ENCODE data around the gene VPS4A.
"Not testable (repeated sequence)": the region's sequence is repeated elsewhere in the genome, so short reads cannot be mapped to it uniquely, and the experiment has no call there.

VPS4A gene

DNA sequence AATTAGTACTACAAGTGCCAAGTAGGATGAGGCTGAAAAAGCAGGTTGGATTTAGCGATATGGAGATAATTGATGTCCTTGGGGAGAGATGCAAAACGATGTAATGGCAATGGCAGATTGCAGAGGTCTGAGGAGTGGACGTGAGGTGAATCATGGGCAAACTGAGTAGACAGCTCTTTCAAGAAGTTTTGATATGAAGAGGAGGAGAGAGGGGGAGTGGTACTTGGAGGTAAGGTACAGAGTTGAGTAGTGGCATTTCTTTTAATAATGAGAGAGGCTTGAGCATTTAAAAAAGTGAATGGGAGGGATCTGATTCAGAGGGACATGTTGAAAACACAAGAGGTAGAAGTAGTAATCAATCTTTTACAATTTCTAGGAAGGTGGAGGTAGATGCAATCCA lies 17.7 kb upstream of the VPS4A start:
- TF ChIP-seq, protein P1, sequence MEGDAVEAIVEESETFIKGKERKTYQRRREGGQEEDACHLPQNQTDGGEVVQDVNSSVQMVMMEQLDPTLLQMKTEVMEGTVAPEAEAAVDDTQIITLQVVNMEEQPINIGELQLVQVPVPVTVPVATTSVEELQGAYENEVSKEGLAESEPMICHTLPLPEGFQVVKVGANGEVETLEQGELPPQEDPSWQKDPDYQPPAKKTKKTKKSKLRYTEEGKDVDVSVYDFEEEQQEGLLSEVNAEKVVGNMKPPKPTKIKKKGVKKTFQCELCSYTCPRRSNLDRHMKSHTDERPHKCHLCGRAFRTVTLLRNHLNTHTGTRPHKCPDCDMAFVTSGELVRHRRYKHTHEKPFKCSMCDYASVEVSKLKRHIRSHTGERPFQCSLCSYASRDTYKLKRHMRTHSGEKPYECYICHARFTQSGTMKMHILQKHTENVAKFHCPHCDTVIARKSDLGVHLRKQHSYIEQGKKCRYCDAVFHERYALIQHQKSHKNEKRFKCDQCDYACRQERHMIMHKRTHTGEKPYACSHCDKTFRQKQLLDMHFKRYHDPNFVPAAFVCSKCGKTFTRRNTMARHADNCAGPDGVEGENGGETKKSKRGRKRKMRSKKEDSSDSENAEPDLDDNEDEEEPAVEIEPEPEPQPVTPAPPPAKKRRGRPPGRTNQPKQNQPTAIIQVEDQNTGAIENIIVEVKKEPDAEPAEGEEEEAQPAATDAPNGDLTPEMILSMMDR (IDR thresholded peaks at IDR 0.05; ENCODE audit: borderline replicate concordance, insufficient read depth, low read depth, low read length), result no peak
- H3K4me3 ChIP-seq (ENCODE audit: low read depth, low read length), result no peak overlapping the region

DNA sequence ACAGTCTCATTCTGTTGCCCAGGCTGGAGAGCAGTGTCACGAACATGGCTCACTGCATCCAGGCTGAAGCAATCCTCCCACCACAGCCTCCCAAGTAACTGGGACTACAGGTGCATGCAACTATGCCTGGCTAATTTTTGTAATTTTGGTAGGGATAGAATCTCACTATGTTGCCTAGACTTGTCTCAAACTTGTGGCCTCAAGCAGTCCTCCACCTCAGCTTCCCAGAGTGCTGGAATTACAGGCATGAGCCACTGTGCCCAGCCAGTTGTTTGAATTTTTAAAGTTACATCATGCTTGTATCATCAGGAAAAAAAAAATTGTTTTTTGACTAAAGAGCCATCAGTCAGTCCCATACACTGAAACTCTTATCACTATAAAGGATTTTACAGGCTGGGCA lies 17.1 kb upstream of the VPS4A start:
- TF ChIP-seq, protein P1 (IDR thresholded peaks at IDR 0.05; ENCODE audit: borderline replicate concordance, insufficient read depth, low read depth, low read length), result no peak
- no peak overlapping the region for H3K4me3 ChIP-seq (ENCODE audit: low read depth, low read length)

DNA sequence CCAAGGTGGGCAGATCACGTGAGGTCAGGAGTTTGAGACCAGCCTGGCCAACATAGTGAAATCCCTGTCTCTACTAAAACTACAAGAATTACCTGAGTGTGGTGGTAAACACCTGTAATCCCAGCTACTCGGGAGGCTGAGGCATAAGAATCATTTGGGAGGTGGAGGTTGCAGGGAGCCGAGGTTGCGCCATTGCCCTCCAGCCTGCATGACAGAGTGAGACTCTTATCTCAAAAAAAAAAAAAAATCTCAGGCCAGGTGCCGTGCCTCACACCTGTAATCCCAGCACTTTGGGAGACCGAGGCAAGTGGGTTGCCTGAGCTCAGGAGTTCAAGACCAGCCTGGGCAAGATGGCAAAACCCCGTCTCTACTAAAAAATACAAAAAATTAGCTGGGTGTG lies 14.4 kb upstream of the VPS4A start:
- not testable (repeated sequence) for H3K4me3 ChIP-seq (ENCODE audit: low read depth, low read length)

DNA sequence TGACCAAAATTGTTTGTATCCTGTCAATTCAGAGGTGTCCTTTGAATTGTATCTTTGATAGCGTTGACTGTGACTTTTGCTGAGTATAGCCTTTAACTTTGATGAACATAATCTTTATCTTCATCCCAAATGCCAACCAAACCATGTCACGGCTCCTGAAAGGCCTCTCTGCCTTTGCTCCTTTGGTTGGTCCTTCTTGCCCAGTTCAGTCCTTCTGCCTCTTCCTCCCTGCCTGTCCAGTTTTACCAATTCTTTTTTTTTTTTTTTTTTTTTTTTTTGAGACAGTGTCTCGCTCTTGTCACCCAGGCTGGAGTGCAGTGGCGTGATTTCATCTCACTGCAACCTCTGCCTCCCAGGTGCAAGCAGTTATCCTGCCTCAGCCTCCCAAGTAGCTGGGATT lies 12.9 kb upstream of the VPS4A start:
- H3K4me3 ChIP-seq (ENCODE audit: low read depth, low read length), result no peak overlapping the region
- TF ChIP-seq, protein P1 (IDR thresholded peaks at IDR 0.05; ENCODE audit: borderline replicate concordance, insufficient read depth, low read depth, low read length), result no peak

DNA sequence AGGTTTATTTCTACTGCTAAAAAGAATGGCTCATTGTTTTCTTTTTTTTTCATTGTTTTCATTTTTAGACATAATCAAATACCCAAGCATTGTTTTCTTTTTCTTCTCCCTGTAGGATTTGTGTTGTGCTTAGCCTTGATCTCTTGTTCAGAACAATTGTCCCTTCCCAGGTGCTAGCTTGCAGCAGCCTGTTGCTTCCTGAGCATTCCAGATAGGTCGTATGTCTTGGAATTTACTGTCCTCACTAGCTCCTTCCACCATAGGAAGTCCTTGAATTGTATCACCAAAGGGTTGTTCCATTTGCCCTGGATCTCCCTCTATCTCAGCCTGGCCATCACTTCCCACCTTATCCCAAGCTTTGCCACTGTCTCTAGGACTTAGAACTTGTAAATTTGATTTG lies 10.0 kb upstream of the VPS4A start:
- no peak overlapping the region for H3K4me3 ChIP-seq (ENCODE audit: low read depth, low read length)
- TF ChIP-seq, protein P1 (IDR thresholded peaks at IDR 0.05; ENCODE audit: borderline replicate concordance, insufficient read depth, low read depth, low read length), result no peak

DNA sequence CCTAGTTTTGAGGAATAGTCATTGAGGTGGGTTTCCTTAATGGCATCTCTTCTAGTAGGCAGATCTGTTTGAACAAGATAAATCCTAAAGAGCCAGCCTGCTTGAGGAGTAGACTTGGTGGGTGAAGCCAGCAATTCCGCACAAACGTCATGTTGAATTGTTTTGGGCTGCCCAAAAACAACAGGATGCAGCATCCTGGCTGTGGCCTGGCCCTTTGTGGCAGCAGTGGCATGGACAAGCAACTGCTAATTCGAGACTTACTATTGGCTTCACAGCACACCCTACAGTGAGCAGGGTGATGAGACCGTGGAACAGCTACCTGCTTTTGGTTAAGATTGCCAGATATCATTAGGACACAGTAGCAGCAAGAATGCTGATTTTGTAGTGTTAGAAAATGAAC lies 9.3 kb upstream of the VPS4A start:
- TF ChIP-seq, protein P1 (IDR thresholded peaks at IDR 0.05; ENCODE audit: borderline replicate concordance, insufficient read depth, low read depth, low read length), result no peak
- H3K4me3 ChIP-seq (ENCODE audit: low read depth, low read length), result no peak overlapping the region

DNA sequence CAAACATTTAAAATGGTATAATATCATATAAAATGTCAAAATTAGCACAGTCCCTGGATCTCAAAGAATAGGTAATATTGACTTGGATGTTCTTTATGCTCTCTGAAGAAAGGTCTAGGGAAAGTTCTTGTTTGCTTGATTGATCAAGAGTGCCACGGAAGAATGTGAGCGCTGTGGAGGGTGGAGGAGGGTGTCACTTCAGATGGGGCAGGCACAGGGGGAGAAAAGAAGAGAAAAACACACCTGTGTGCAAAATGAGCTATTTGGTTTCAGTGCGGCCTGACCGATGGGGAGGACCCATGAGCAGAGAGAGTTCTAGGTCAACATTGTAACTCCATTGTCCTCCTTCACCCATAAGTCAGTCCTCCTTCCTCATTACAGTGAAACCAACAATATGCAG lies 8.8 kb upstream of the VPS4A start:
- H3K4me3 ChIP-seq (ENCODE audit: low read depth, low read length), result no peak overlapping the region
- TF ChIP-seq, protein P1 (IDR thresholded peaks at IDR 0.05; ENCODE audit: borderline replicate concordance, insufficient read depth, low read depth, low read length), result no peak

DNA sequence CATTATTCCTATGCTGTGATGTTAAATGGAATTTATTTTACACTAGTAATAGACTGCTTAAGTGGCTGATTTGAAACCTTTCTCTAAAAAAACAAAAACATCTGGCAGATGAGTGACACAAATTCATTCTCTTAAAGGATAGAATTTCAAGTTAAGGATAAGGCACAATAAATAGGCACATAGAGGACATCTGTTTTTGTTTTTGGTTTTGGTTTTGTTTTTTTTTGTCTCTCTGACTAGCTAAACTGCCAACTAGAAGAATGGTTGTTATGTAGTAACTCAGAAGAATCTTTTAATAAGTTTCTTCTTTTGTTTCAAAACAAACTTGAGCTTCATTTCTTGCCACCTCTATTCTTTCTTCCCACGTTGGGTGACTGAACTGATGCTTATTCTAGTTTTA lies 5.1 kb upstream of the VPS4A start:
- H3K4me3 ChIP-seq (ENCODE audit: low read depth, low read length), result no peak overlapping the region
- TF ChIP-seq, protein P1 (IDR thresholded peaks at IDR 0.05; ENCODE audit: borderline replicate concordance, insufficient read depth, low read depth, low read length), result no peak
